Omental fat pad (tissue), 4 donors: ENCODE results near the gene DUS1L. TPM values are rescaled to one million over a fixed set of nuclear protein-coding genes. Genes with fewer than 3 reads are reported as not detected.

Experiments
- ATAC-seq: fragments of 150-250 bp; one replicate; pipeline ENCODE4 v1.9.1; 2016; ENCODE audit warnings: mild to moderate bottlenecking, moderate library complexity; ENCODE audit not compliant: low FRiP score
- DNase-seq: peaks from one replicate; pipeline ENCODE4 v3.0.0-alpha.2; 2019; ENCODE audit warnings: low spot score
- CTCF ChIP-seq, 3 donors: fragments of 450-650 bp; IDR thresholded peaks; one replicate each; pipeline ENCODE4 v1.5.1; 2016 to 2017; ENCODE audit warnings: antibody characterized with exemption in 3 of 3, mild to moderate bottlenecking in 3 of 3, moderate library complexity in 2 of 3
- total RNA-seq, 4 donors: library from RNA; depleted of rRNA; stranded (reverse); fragments of >200 nt; gene quantifications; one replicate each; pipeline ENCODE4 v1.1.0, GENCODE V29; 2016

The DUS1L gene
- total RNA-seq, 4 donors from 2014 or later = 58.1 to 90.3 (median 85.7) TPM

DNA sequence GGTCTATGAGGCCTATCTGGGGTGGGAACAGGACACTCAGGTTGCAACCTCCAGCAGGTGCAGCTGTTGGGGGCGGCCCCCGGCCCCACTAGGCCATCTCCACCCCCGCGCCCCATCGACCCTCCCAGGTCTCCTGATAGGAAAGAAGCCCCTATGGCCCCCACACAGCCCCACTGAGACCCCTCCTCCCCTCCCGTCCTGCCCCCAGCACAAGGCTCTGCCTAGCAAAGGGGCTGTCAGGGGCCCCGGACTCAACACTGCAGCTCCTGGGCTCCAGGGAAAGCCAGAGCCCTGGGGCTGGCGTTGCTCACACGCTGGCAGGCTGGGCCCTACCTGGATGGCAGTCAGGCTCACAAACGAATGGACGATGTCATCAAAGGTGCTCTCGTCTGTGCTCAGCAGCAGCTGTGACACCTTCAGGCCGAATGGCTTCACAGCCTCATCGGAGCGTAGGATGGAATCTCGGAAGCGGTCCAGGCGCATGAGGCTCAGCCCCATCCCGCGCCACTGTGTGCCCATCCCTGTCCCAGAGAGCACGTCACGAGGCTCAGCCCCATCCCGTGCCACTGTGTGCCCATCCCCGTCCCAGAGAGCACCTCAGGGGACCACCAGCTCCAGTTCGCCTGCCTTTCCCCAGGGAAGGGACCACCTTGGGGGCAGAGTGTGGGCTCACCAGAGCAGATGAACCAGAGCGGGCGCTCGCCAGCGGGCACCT lies 25.1 kb upstream of the DUS1L start:
- no peak for TF ChIP-seq CTCF (IDR thresholded peaks at IDR 0.05)

DNA sequence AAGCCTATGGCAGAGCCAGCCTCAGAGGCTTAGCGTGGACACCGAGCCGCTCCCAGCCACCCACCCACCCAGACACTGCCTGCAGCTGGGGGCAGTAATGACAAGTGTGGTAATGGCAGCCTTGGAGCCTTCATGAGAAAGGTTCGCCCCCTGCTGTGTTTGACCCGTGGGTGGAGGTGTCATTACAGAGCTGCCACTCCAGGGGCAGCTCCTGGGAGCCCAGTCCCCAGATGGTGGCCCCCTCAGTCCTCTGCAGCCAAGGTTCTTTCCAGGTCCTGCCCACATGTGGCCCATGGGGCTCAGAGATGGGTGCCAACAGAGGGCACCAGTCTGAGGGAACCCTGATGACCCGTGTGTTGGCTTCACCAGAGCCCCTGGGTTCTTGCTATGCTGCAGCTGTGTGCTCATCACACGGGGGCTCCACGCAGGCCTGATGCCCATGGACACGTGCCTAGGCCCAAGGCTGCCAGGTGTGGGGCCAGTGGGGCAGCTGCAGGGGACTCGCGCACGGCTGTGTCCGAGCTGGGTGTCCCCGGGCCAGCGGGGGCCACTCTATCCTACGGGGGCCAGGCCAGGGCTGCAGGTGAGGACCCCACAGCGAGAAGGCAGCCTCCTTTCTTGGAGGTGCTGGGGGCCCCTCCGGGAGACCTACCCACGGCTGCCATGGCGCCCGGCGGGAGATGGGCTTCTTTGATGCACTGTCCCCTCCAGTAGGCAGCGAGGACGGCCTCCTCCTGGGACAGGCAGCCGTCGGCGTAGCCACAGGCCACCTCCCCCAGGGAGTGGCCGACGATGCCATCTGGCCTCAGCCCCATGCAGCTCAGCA lies 24.3 kb upstream of the DUS1L start:
- ATAC-seq (no peak), DNase-seq (no peak)
- no peak for TF ChIP-seq CTCF (IDR thresholded peaks at IDR 0.05)

More for the DNA sequence above, 25.1 kb upstream of the DUS1L start:
- ATAC-seq (no peak), DNase-seq (no peak)

- no peak for TF ChIP-seq CTCF (IDR thresholded peaks at IDR 0.05)
- ATAC-seq = no peak
- DNase-seq = no peak
Measured at GRCh38 chr17:82088838-82089722, 23.5 kb upstream of the DUS1L start.

- no peak for ATAC-seq
- TF ChIP-seq CTCF (IDR thresholded peaks at IDR 0.05) = no peak
Measured at GRCh38 chr17:82087961-82088837, 22.6 kb upstream of the DUS1L start.

GRCh38 chr17:82086941-82087906 lies 21.6 kb upstream of the DUS1L start:
- no peak for ATAC-seq
- no peak for TF ChIP-seq CTCF (IDR thresholded peaks at IDR 0.05)
- no peak for DNase-seq

More at GRCh38 chr17:82087961-82088837, 22.6 kb upstream of the DUS1L start:
- DNase-seq = no peak
